Stimulated activated naive B cell treated with anti-CD40 and anti-IgM and Interleukin-4, amounts not matched to agents 10 μg/mL and 1 μg/mL and 100 μg/mL, for 72 hours (primary cell): ENCODE results near the gene ENTHD1.
A peak's percentile ranks its signal among the peaks of the same experiment; 100 is the strongest.
"Not testable (repeated sequence)": the region's sequence is repeated elsewhere in the genome, so short reads cannot be mapped to it uniquely, and the experiment has no call there.

ENCODE experiments used
- ATAC-seq, 2 donors: fragments of 150-1000 bp; cut with Tn5 transposase; replicated peaks; 2 replicates each; pipeline ENCODE4 v1.10.0; 2021; ENCODE audit warnings: moderate library complexity in 1 of 2
- DNase-seq: peaks from one replicate; pipeline ENCODE4 v3.0.0; 2021
- H3K27ac Mint-ChIP-seq: one replicate; pipeline ENCODE4 v1.8.0; 2022; ENCODE audit warnings: mild to moderate bottlenecking, mixed read lengths
- H3K27me3 Mint-ChIP-seq, 2 donors: one replicate each; pipeline ENCODE4 v1.8.0; 2022; ENCODE audit warnings: mixed read lengths in 2 of 2
- H3K36me3 Mint-ChIP-seq, 2 donors: one replicate each; pipeline ENCODE4 v1.8.0; 2022; ENCODE audit warnings: mixed read lengths in 2 of 2, mild to moderate bottlenecking in 1 of 2
- H3K4me1 Mint-ChIP-seq, 2 donors: one replicate each; pipeline ENCODE4 v1.8.0; 2022; ENCODE audit warnings: mixed read lengths in 2 of 2, mild to moderate bottlenecking in 1 of 2
- H3K4me3 Mint-ChIP-seq, 2 donors: one replicate each; pipeline ENCODE4 v1.8.0; 2022; ENCODE audit warnings: mild to moderate bottlenecking in 2 of 2, mixed read lengths in 2 of 2, moderate library complexity in 1 of 2
- H3K9me3 Mint-ChIP-seq, 2 donors: one replicate each; pipeline ENCODE4 v1.8.0; 2022; ENCODE audit warnings: mixed read lengths in 2 of 2, mild to moderate bottlenecking in 1 of 2

ENTHD1 gene

GRCh38 chr22:39869797-39870196 is 23.8 kb downstream of the ENTHD1 start:
- H3K4me3 Mint-ChIP-seq, H3K27ac Mint-ChIP-seq, H3K36me3 Mint-ChIP-seq, H3K9me3 Mint-ChIP-seq, ATAC-seq, DNase-seq, H3K27me3 Mint-ChIP-seq: not testable (repeated sequence)
- H3K4me1 Mint-ChIP-seq = peaks cover 29 to 48% of the 10 kb centered on the region in 2 donors

- H3K27me3 Mint-ChIP-seq = no peaks in the 10 kb centered on the region
- H3K36me3 Mint-ChIP-seq = no peaks in the 10 kb centered on the region
- H3K9me3 Mint-ChIP-seq = peaks cover 0 to 5% of the 10 kb centered on the region in 2 donors
- peaks cover 31 to 48% of the 10 kb centered on the region in 2 donors for H3K4me1 Mint-ChIP-seq
- DNase-seq (no peak), ATAC-seq (no peak)
- H3K27ac Mint-ChIP-seq = peak overlapping the region; percentile 27
- H3K4me3 Mint-ChIP-seq = no peak overlapping the region
These were observed 24.8 kb downstream of the ENTHD1 start for GRCh38 chr22:39868741-39869140.

GRCh38 chr22:39859903-39860588 is 33.5 kb downstream of the ENTHD1 start:
- H3K4me1 Mint-ChIP-seq = peaks cover 23 to 37% of the 10 kb centered on the region in 2 donors
- peak overlapping the region; percentile 37 to 43 for H3K4me3 Mint-ChIP-seq
- no peak overlapping the region for H3K27ac Mint-ChIP-seq
- peaks cover 0 to 2% of the 10 kb centered on the region in 2 donors for H3K9me3 Mint-ChIP-seq
- H3K36me3 Mint-ChIP-seq = peaks cover 0 to 2% of the 10 kb centered on the region in 2 donors
- ATAC-seq = peak; percentile 86 to 91
- DNase-seq = no peak
- H3K27me3 Mint-ChIP-seq = no peaks in the 10 kb centered on the region

GRCh38 chr22:39856588-39856987 is 37.0 kb downstream of the ENTHD1 start:
- H3K4me3 Mint-ChIP-seq = no peak overlapping the region

GRCh38 chr22:39852799-39853198 is 40.8 kb downstream of the ENTHD1 start:
- H3K36me3 Mint-ChIP-seq = peaks cover 0 to 2% of the 10 kb centered on the region in 2 donors
- H3K27ac Mint-ChIP-seq = no peak overlapping the region
- peaks cover 23 to 44% of the 10 kb centered on the region in 2 donors for H3K4me1 Mint-ChIP-seq
- ATAC-seq = peak; percentile 65 to 77
- no peak overlapping the region for H3K4me3 Mint-ChIP-seq
- peaks cover 0 to 2% of the 10 kb centered on the region in 2 donors for H3K9me3 Mint-ChIP-seq
- no peak for DNase-seq
- no peaks in the 10 kb centered on the region for H3K27me3 Mint-ChIP-seq

More at GRCh38 chr22:39856588-39856987, 37.0 kb downstream of the ENTHD1 start:
- Mint-ChIP-seq H3K27me3 (no peaks in the 10 kb centered on the region), H3K9me3 (peaks cover 0 to 2% of the 10 kb centered on the region in 2 donors), H3K36me3 (peaks cover 0 to 2% of the 10 kb centered on the region in 2 donors), H3K4me1 (peaks cover 30 to 54% of the 10 kb centered on the region in 2 donors), H3K27ac (no peak overlapping the region)
- ATAC-seq = no peak
- no peak for DNase-seq

- Mint-ChIP-seq H3K27ac (no peak overlapping the region), H3K4me3 (no peak overlapping the region), H3K4me1 (peaks cover 23 to 44% of the 10 kb centered on the region in 2 donors), H3K36me3 (peaks cover 0 to 2% of the 10 kb centered on the region in 2 donors), H3K27me3 (no peaks in the 10 kb centered on the region), H3K9me3 (peaks cover 0 to 2% of the 10 kb centered on the region in 2 donors)
- no peak for ATAC-seq
- DNase-seq = no peak
These were observed 41.8 kb downstream of the ENTHD1 start for GRCh38 chr22:39851606-39852315.

- Mint-ChIP-seq H3K9me3 (peaks cover 0 to 1% of the 10 kb centered on the region in 2 donors), H3K36me3 (peaks cover under 1 to 1% of the 10 kb centered on the region in 2 donors), H3K4me3 (no peak overlapping the region), H3K27me3 (no peaks in the 10 kb centered on the region), H3K4me1 (peaks cover 18 to 34% of the 10 kb centered on the region in 2 donors), H3K27ac (no peak overlapping the region)
- no peak for ATAC-seq
- DNase-seq = no peak
These were observed 46.1 kb downstream of the ENTHD1 start for GRCh38 chr22:39847477-39847876.

- DNase-seq, H3K27me3 Mint-ChIP-seq, H3K27ac Mint-ChIP-seq, H3K4me3 Mint-ChIP-seq, ATAC-seq, H3K9me3 Mint-ChIP-seq, H3K36me3 Mint-ChIP-seq: not testable (repeated sequence)
- H3K4me1 Mint-ChIP-seq = peaks cover 16 to 30% of the 10 kb centered on the region in 2 donors
These were observed 47.0 kb downstream of the ENTHD1 start for GRCh38 chr22:39846539-39846938.

GRCh38 chr22:39845529-39845928 is 48.0 kb downstream of the ENTHD1 start:
- Mint-ChIP-seq H3K4me3 (peak overlapping the region in 1 of 2 donors; percentile 52), H3K27ac (peak overlapping the region; percentile 3), H3K4me1 (peaks cover 9 to 23% of the 10 kb centered on the region in 2 donors), H3K36me3 (peaks cover 3 to 4% of the 10 kb centered on the region in 2 donors), H3K9me3 (peaks cover 0 to 3% of the 10 kb centered on the region in 2 donors), H3K27me3 (no peaks in the 10 kb centered on the region)
- no peak for DNase-seq
- no peak for ATAC-seq

- no peak overlapping the region for H3K4me3 Mint-ChIP-seq
- peaks cover 18 to 38% of the 10 kb centered on the region in 2 donors for H3K4me1 Mint-ChIP-seq
- no peak overlapping the region for H3K27ac Mint-ChIP-seq
- ATAC-seq (peak; percentile 78 to 83), DNase-seq (peak; percentile 3)
- H3K9me3 Mint-ChIP-seq = peaks cover 7 to 11% of the 10 kb centered on the region in 2 donors
- peaks cover 7 to 15% of the 10 kb centered on the region in 2 donors for H3K36me3 Mint-ChIP-seq
- H3K27me3 Mint-ChIP-seq = no peaks in the 10 kb centered on the region
These were observed 53.5 kb downstream of the ENTHD1 start for GRCh38 chr22:39839917-39840510.

- Mint-ChIP-seq H3K4me3 (peak overlapping the region; percentile 6 to 65), H3K36me3 (peaks cover 5 to 23% of the 10 kb centered on the region in 2 donors)
These were observed 54.4 kb downstream of the ENTHD1 start for GRCh38 chr22:39839204-39839603.

GRCh38 chr22:39833610-39834009 is 60.0 kb downstream of the ENTHD1 start:
- Mint-ChIP-seq H3K4me3 (no peak overlapping the region), H3K9me3 (peaks cover 3 to 7% of the 10 kb centered on the region in 2 donors), H3K4me1 (peaks cover 22 to 42% of the 10 kb centered on the region in 2 donors), H3K27ac (peak overlapping the region; percentile 53), H3K36me3 (peaks cover 3 to 22% of the 10 kb centered on the region in 2 donors), H3K27me3 (no peaks in the 10 kb centered on the region)
- ATAC-seq (no peak), DNase-seq (no peak)

More at GRCh38 chr22:39839204-39839603, 54.4 kb downstream of the ENTHD1 start:
- Mint-ChIP-seq H3K27me3 (no peaks in the 10 kb centered on the region), H3K9me3 (peaks cover 7 to 10% of the 10 kb centered on the region in 2 donors), H3K27ac (peak overlapping the region; percentile 56), H3K4me1 (peaks cover 17 to 32% of the 10 kb centered on the region in 2 donors)
- ATAC-seq (peak; percentile 71 to 76), DNase-seq (no peak)

GRCh38 chr22:39833093-39833492 is 60.5 kb downstream of the ENTHD1 start:
- peaks cover 3 to 22% of the 10 kb centered on the region in 2 donors for H3K36me3 Mint-ChIP-seq
- no peak for DNase-seq
- ATAC-seq = no peak
- no peaks in the 10 kb centered on the region for H3K27me3 Mint-ChIP-seq
- peaks cover 3 to 7% of the 10 kb centered on the region in 2 donors for H3K9me3 Mint-ChIP-seq
- peaks cover 22 to 42% of the 10 kb centered on the region in 2 donors for H3K4me1 Mint-ChIP-seq
- peak overlapping the region in 1 of 2 donors; percentile 63 for H3K4me3 Mint-ChIP-seq
- no peak overlapping the region for H3K27ac Mint-ChIP-seq

GRCh38 chr22:39832627-39833074 is 60.9 kb downstream of the ENTHD1 start:
- H3K27me3 Mint-ChIP-seq = no peaks in the 10 kb centered on the region
- ATAC-seq = peak in 1 of 2 donors; percentile 25
- peaks cover 3 to 22% of the 10 kb centered on the region in 2 donors for H3K36me3 Mint-ChIP-seq
- peaks cover 3 to 7% of the 10 kb centered on the region in 2 donors for H3K9me3 Mint-ChIP-seq
- H3K4me1 Mint-ChIP-seq = peaks cover 24 to 42% of the 10 kb centered on the region in 2 donors
- peak overlapping the region; percentile 46 to 63 for H3K4me3 Mint-ChIP-seq
- peak overlapping the region; percentile 11 for H3K27ac Mint-ChIP-seq
- DNase-seq = no peak
